GM19468 (cell line): ENCODE measurements around the gene KRT40.
"Not testable (repeated sequence)": the region's sequence is repeated elsewhere in the genome, so short reads cannot be mapped to it uniquely, and the experiment has no call there.

Experiments used
- ATAC-seq: cut with Tn5 transposase; IDR thresholded peaks from one replicate; pipeline ENCODE4 v1.9.1; 2021; ENCODE audit warnings: mild to moderate bottlenecking, moderate library complexity, moderate number of reproducible peaks; ENCODE audit not compliant: unreplicated experiment; ENCODE audit errors: extremely low read depth

The KRT40 gene

GRCh38 chr17:40999563-40999962 is 15.4 kb upstream of the KRT40 start, which contains the start of gene KRTAP3-2:
Gene KRTAP3-2, minus strand, starts transcription at chr17:40999906. Its CDS starts 53 bp downstream, at chr17:40999853.
- ATAC-seq, result not testable (repeated sequence)

GRCh38 chr17:40997361-40997760 is 13.2 kb upstream of the KRT40 start:
- no peak for ATAC-seq

- ATAC-seq, result no peak
Observed at GRCh38 chr17:40996829-40997228, 12.7 kb upstream of the KRT40 start.

- ATAC-seq, result no peak
Observed at GRCh38 chr17:40995116-40995515, 11.0 kb upstream of the KRT40 start.

GRCh38 chr17:40993839-40994238 is 9.7 kb upstream of the KRT40 start, which contains the start of gene KRTAP3-3:
Gene KRTAP3-3, minus strand, starts transcription at chr17:40994164. Its CDS starts 67 bp downstream, at chr17:40994097.
- no peak for ATAC-seq

- ATAC-seq, result no peak
Observed at GRCh38 chr17:40993084-40993483, 9.0 kb upstream of the KRT40 start.

- ATAC-seq, result no peak
Observed at GRCh38 chr17:40992666-40993065, 8.5 kb upstream of the KRT40 start.

- ATAC-seq, result no peak
Observed at GRCh38 chr17:40986920-40987319, 2.8 kb upstream of the KRT40 start.

GRCh38 chr17:40981115-40981514 is 3.0 kb downstream of the KRT40 start:
- no peak for ATAC-seq

GRCh38 chr17:40980596-40980995 is 3.5 kb downstream of the KRT40 start:
- no peak for ATAC-seq

GRCh38 chr17:40980117-40980516 is 4.0 kb downstream of the KRT40 start:
- ATAC-seq, result no peak

- ATAC-seq, result no peak
Observed at GRCh38 chr17:40978575-40979151, 5.5 kb downstream of the KRT40 start.

- ATAC-seq, result no peak
Observed at GRCh38 chr17:40975516-40975915, 8.6 kb downstream of the KRT40 start.

- ATAC-seq, result no peak
Observed at GRCh38 chr17:40974366-40974765, 9.8 kb downstream of the KRT40 start.

GRCh38 chr17:40967582-40967981 is 16.5 kb downstream of the KRT40 start:
- ATAC-seq, result no peak

- ATAC-seq, result no peak
Observed at GRCh38 chr17:40966848-40967247, 17.3 kb downstream of the KRT40 start, which contains the start of gene KRT39. Gene KRT39, minus strand, starts transcription at chr17:40966948. Its CDS starts 92 bp downstream, at chr17:40966856.

- ATAC-seq, result no peak
Observed at GRCh38 chr17:40963838-40964237, 20.3 kb downstream of the KRT40 start.

GRCh38 chr17:40962059-40962561 is 22.0 kb downstream of the KRT40 start:
- no peak for ATAC-seq

- ATAC-seq, result no peak
Observed at GRCh38 chr17:40961591-40961990, 22.5 kb downstream of the KRT40 start.

GRCh38 chr17:40960144-40960543 is 24.0 kb downstream of the KRT40 start:
- no peak for ATAC-seq

- ATAC-seq, result no peak
Observed at GRCh38 chr17:40958086-40958953, 25.8 kb downstream of the KRT40 start.
